SK-N-SH (cell line): ENCODE results near the gene SYNJ2.

ENCODE experiments used
- TF ChIP-seq, protein P1 (sequence below): IDR thresholded peaks from 2 replicates; pipeline ENCODE4 v1.4.0; 2012; ENCODE audit warnings: low read depth
- TF ChIP-seq, protein P2 (sequence below): fragments of 200-600 bp; sonication (generic); IDR thresholded peaks from 2 replicates; pipeline ENCODE4 v1.6.1; 2017; ENCODE audit warnings: antibody characterized with exemption, mild to moderate bottlenecking, moderate library complexity

DNA sequence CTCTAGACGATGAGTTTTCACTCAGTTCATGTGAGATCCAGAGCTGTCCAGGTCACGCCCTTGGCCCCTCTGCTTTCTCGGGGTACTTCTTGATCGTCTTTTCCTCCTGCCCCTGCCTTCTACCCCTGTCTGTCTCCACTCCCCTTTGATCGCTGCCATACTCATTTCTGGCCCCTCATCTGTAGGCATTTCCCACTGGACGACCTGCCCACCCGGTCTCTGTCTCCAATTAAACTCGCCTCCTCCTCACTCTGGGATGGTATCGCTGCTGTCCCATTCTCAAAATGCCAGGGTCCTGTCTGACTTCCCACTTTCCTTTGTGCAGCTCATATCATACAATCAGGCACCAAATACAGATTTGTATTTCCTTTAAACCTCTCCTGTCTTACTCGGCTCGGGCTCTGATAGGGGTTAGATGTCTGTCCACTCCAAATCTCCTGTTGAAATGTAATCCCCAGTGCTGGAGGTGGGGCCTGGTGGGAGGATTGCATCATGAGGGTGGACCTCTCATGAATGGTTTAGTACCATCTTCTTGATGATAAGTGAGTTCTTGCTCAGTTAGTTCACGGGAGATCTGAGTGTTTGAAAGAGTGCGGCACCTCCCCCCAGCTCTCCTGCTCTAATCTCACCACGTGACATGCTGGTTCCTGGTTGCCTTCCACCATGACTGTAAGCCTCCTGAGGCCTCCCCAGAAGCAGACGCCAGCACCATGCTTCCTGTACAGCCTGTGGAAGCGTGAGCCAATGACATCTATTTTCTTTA is 3.5 kb upstream of the SYNJ2 start:
- TF ChIP-seq, protein P1, sequence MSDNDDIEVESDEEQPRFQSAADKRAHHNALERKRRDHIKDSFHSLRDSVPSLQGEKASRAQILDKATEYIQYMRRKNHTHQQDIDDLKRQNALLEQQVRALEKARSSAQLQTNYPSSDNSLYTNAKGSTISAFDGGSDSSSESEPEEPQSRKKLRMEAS: no peak
- TF ChIP-seq, protein P2, sequence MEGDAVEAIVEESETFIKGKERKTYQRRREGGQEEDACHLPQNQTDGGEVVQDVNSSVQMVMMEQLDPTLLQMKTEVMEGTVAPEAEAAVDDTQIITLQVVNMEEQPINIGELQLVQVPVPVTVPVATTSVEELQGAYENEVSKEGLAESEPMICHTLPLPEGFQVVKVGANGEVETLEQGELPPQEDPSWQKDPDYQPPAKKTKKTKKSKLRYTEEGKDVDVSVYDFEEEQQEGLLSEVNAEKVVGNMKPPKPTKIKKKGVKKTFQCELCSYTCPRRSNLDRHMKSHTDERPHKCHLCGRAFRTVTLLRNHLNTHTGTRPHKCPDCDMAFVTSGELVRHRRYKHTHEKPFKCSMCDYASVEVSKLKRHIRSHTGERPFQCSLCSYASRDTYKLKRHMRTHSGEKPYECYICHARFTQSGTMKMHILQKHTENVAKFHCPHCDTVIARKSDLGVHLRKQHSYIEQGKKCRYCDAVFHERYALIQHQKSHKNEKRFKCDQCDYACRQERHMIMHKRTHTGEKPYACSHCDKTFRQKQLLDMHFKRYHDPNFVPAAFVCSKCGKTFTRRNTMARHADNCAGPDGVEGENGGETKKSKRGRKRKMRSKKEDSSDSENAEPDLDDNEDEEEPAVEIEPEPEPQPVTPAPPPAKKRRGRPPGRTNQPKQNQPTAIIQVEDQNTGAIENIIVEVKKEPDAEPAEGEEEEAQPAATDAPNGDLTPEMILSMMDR: no peak
